Memory B cell (primary cell): Measurements from ENCODE around the gene FGF10.

Source experiments
- ATAC-seq: fragments of 150-1000 bp; cut with Tn5 transposase; 2 replicates; pipeline ENCODE4 v1.10.0; 2021; ENCODE audit warnings: low read depth, mild to moderate bottlenecking, moderate library complexity
- DNase-seq, 2 donors: peaks; one replicate each; pipeline ENCODE4 v3.0.0; 2022; ENCODE audit warnings: low spot score in 2 of 2
- H3K27ac Mint-ChIP-seq: one replicate; pipeline ENCODE4 v1.8.0; 2022; ENCODE audit warnings: mild to moderate bottlenecking, moderate library complexity, mixed read lengths
- H3K27me3 Mint-ChIP-seq: one replicate; pipeline ENCODE4 v1.8.0; 2022; ENCODE audit warnings: mixed read lengths
- H3K36me3 Mint-ChIP-seq: one replicate; pipeline ENCODE4 v1.8.0; 2022; ENCODE audit warnings: mild to moderate bottlenecking, mixed read lengths
- H3K4me1 Mint-ChIP-seq: one replicate; pipeline ENCODE4 v1.8.0; 2022; ENCODE audit warnings: mixed read lengths
- H3K4me3 Mint-ChIP-seq: one replicate; pipeline ENCODE4 v1.8.0; 2022; ENCODE audit warnings: mild to moderate bottlenecking, moderate library complexity, mixed read lengths
- H3K9me3 Mint-ChIP-seq: one replicate; pipeline ENCODE4 v1.8.0; 2022; ENCODE audit warnings: mixed read lengths

Gene FGF10

GRCh38 chr5:44260793-44261192 lies 128.4 kb downstream of the FGF10 start:
- Mint-ChIP-seq H3K9me3 (peaks cover 2% of the 10 kb centered on the region), H3K27ac (no peak overlapping the region), H3K27me3 (no peaks in the 10 kb centered on the region), H3K4me3 (no peak overlapping the region), H3K36me3 (no peaks in the 10 kb centered on the region), H3K4me1 (no peaks in the 10 kb centered on the region)
- no peak for DNase-seq
- no peak for ATAC-seq

DNA sequence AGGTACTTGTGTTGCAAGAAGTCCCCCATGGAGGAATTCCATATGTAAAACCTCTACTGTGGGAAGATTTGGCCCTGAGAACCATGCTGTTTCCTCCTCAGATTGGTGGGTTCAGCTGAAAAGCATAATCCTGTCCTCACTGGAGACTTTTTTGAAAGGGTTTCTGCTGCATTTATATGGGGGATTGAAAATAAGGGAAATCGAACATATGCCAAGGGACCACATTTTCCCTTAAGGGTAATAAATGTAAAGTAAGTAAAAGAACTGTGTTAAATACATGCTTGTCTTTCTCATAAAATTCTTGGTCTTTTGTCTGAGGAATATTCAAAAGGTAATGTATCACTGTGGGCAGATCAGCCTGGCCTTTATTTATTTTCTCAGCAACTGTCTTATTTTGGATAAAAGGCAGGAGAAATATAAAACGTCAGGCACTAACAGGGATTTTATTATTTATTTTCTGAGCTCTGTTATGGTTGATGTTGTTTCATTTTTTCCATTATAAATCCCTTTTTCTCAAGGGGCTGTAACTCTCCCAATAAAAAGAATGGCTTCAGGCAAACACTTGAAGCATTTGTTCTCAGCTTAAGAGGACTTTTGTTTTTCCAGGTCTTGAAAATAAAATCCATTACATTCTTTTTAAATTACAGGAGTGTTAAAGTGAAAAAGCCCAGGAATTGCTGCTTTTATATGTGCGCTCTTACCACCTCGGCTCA lies 131.4 kb downstream of the FGF10 start:
- H3K4me3 Mint-ChIP-seq = no peak overlapping the region
- peaks cover 2% of the 10 kb centered on the region for H3K9me3 Mint-ChIP-seq
- no peaks in the 10 kb centered on the region for H3K27me3 Mint-ChIP-seq
- H3K36me3 Mint-ChIP-seq = no peaks in the 10 kb centered on the region
- ATAC-seq (no peak), DNase-seq (no peak)
- H3K27ac Mint-ChIP-seq = no peak overlapping the region
- H3K4me1 Mint-ChIP-seq = no peaks in the 10 kb centered on the region

DNA sequence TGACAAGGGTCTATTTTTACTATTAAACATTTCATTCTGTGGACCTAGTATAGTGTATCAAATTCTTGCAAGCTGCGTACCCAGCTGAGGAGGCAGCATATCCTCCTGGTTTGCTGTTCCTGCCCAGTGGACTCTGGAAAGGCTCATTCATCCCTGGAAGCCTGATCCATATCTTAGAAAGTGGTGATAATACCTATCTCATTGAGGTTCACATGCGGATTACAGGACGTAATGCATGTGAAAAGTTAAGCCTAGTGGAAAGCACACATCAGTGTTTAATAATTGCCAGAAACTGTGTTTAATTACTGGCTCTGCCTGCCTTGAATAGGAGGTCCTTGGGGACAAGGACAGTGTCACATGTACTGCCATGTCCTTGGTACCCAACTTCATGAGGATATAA lies 132.0 kb downstream of the FGF10 start:
- H3K4me3 Mint-ChIP-seq = no peak overlapping the region
- ATAC-seq = no peak
- no peaks in the 10 kb centered on the region for H3K36me3 Mint-ChIP-seq
- no peaks in the 10 kb centered on the region for H3K4me1 Mint-ChIP-seq
- no peaks in the 10 kb centered on the region for H3K9me3 Mint-ChIP-seq
- H3K27ac Mint-ChIP-seq = no peak overlapping the region
- H3K27me3 Mint-ChIP-seq = no peaks in the 10 kb centered on the region
- DNase-seq = no peak
